CD4-positive, alpha-beta T cell treated with Interleukin-15 for 1 hour (primary cell): ENCODE measurements around the gene ECM1.

ENCODE experiments used
- DNase-seq: peaks from one replicate; pipeline ENCODE4 v3.0.0-alpha.2; 2020

Gene ECM1

DNA sequence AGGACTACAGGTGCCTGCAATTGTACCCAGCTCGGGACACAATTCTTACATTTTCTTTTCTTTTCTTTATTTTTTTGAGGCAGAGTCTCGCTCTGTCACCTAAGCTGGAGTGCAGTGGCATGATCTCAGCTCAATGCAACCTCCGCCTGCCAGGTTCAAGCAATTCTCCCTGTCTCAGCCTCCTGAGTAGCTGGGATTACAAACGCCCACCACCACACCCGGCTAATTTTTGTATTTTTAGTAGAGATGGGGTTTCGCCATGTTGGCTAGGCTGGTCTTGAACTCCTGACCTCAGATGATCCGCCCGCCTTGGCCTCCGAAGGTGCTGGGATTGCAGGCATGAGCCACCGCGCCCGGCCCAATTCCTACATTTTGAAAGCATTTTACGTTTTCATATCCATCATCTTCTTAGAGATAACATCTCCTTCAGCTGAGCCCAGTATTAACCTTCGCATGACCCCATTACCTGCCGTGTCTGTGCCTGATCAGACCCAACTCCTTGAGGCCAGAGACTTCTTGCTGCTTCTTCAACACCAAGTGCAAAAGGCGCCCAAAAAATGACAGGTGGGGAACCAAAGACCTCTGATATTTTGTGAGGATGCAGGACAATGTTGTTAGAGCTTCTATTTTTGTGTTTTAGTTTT is 38.5 kb downstream of the ECM1 start:
- DNase-seq, result no peak

DNA sequence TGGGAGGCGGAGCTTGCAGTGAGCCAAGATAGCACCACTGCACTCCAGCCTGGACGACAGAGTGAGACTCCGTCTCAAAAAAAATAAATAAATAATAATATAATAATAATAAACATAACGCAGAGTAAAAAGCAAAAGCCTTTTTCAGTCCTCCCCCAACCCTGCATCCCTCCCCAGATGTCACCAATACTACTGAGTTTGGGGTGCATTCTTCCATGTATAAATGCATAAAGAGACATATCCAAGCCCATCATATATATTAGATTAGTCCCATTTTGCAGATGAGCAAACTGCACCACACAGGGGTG is 40.4 kb downstream of the ECM1 start:
- no peak for DNase-seq

DNA sequence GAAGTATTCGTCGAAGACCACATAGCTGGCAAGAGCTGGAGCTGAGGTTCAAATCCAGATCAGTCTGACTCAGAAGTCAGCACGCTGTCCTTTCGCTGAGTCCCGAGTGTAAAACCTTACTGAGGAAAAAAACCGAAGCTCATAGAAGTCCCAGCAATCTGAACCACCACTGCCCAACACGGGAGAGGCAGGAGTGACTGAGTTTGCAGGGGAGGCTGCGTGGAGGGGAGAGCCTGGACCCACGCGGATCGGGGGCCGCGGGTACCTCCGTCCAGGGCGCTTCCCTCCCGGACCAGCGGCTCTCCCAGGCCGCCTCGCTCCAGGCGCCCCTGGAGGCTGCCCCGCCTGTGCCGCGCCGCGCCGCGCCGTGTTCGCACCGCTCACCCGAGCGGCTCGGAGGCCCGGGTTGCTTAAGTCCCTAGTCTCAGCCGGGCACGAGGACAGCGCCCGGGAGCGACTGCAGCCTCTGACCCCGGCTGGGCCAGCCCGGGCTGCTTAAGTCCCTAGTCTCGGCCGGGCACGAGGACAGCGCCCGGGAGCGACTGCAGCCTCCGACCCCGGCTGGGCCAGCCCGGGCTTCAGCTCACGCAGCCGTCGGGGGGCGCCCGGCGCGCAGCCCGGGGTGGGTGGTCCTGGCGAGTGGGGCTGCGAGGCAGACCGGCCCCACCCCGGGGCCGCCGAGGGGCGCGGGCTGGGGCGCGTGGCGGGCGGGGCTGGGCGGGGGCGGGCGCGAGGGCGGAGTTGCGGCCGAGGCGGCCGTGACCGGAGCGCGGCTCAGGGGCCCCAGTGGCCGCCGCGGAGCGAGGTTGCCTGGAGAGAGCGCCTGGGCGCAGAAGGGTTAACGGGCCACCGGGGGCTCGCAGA is 41.0 kb downstream of the ECM1 start, which contains the start of gene ADAMTSL4:
ADAMTSL4 (plus strand) TSS at position 777 of the 864 bp plus-strand sequence. CDS start 2,881 bp downstream, outside the sequence.
- no peak for DNase-seq

GRCh38 chr1:150549496-150550221 is 41.8 kb downstream of the ECM1 start:
- no peak for DNase-seq

GRCh38 chr1:150550222-150551050 is 42.5 kb downstream of the ECM1 start:
- no peak for DNase-seq

GRCh38 chr1:150551051-150551783 is 43.3 kb downstream of the ECM1 start:
- no peak for DNase-seq

GRCh38 chr1:150551784-150552127 is 43.8 kb downstream of the ECM1 start:
- DNase-seq, result no peak

GRCh38 chr1:150552128-150552910 is 44.4 kb downstream of the ECM1 start:
- peak; percentile 77 for DNase-seq

- DNase-seq, result no peak
Measured at GRCh38 chr1:150552911-150553289, 45.0 kb downstream of the ECM1 start.

DNA sequence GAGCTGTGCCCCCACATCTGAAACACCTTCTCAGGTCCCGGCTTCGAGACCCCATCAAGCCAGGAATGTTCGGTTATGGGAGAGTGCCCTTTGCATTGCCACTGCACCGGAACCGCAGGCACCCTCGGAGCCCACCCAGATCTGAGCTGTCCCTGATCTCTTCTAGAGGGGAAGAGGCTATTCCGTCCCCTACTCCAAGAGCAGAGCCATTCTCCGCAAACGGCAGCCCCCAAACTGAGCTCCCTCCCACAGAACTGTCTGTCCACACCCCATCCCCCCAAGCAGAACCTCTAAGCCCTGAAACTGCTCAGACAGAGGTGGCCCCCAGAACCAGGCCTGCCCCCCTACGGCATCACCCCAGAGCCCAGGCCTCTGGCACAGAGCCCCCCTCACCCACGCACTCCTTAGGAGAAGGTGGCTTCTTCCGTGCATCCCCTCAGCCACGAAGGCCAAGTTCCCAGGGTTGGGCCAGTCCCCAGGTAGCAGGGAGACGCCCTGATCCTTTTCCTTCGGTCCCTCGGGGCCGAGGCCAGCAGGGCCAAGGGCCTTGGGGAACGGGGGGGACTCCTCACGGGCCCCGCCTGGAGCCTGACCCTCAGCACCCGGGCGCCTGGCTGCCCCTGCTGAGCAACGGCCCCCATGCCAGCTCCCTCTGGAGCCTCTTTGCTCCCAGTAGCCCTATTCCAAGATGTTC is 45.6 kb downstream of the ECM1 start:
- DNase-seq, result no peak

- DNase-seq, result no peak
Measured at GRCh38 chr1:150554086-150554452, 46.2 kb downstream of the ECM1 start.

DNA sequence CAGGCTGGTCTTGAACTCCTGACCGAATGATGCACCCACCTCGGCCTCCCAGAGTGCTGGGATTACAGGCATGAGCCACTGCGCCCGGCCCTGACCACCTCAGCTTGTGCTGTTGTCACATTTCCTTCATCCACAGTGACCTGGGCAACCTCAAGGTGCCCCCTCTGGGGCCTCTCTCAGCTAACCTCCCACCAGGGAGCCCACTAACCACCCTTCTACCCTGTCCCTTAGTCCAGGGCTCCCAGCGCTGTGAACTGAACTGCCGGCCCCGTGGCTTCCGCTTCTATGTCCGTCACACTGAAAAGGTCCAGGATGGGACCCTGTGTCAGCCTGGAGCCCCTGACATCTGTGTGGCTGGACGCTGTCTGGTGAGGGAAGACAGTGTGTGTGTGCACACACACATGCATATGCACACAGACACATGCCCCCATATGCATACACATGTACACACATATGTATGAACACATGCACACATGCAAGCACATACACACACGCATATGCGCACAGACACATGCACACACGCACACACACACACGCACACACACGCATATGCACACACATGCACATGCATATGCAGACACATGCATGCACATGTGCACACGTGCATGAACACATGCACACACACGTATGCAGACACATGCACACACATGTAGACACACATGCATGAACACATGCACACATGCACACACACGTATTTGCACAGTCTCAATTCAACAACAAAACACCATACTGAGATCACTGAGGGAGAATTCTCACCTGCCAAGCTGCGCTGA is 47.5 kb downstream of the ECM1 start:
- no peak for DNase-seq

GRCh38 chr1:150555971-150556865 is 48.3 kb downstream of the ECM1 start:
- no peak for DNase-seq

DNA sequence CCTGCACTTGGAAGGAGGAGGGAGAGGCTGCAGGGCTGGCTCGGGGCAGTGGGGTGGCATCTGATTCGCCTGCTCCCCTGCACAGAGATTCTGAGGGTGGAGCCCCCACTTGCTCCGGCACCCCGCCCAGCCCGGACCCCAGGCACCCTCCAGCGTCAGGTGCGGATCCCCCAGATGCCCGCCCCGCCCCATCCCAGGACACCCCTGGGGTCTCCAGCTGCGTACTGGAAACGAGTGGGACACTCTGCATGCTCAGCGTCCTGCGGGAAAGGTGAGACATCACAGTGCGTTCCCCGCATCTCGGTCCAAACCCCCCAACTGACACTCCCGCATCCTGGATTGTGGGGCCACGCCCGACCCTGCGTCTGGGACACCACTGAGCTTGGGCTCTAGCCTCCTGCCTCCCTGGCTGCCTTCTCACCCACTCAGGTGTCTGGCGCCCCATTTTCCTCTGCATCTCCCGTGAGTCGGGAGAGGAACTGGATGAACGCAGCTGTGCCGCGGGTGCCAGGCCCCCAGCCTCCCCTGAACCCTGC is 49.2 kb downstream of the ECM1 start:
- no peak for DNase-seq

DNA sequence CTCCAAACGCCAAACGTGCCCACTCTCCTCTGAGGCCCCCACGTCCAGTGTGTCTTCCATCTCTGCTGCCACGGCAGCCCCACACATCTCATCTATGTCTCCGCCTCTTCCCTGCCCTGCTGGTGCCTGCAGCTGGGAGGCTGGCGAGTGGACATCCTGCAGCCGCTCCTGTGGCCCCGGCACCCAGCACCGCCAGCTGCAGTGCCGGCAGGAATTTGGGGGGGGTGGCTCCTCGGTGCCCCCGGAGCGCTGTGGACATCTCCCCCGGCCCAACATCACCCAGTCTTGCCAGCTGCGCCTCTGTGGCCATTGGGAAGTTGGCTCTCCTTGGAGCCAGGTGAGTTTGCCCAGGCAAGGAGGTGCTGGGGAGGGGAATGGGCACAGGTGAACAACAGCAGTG is 49.9 kb downstream of the ECM1 start:
- no peak for DNase-seq

- no peak for DNase-seq
Measured at GRCh38 chr1:150558303-150558704, 50.4 kb downstream of the ECM1 start.

GRCh38 chr1:150558761-150559655 is 51.1 kb downstream of the ECM1 start:
- DNase-seq, result no peak

DNA sequence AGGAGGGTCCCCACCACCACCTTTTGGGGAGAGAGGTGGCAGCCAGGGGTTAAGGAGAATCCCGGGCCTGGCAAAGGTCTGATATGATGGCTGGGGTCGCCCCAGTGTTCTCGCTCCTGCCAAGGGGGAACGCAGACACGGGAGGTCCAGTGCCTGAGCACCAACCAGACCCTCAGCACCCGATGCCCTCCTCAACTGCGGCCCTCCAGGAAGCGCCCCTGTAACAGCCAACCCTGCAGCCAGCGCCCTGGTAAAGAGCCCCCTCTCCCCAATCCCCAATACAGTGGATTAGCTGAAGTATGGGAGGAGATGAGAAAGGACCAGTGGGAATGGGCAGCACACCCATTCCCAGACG is 51.7 kb downstream of the ECM1 start:
- DNase-seq, result no peak
